HepG2 (cell line): ENCODE results near the gene SLC25A10. TPM values are rescaled to one million over a fixed set of nuclear protein-coding genes. Genes with fewer than 3 reads are reported as not detected.

ENCODE experiments used
- CREB1 ChIP-seq, 2 experiments: fragments of 450-650 bp in 1 of 2; IDR thresholded peaks; 2 replicates each; pipeline ENCODE4 v1.6.1; 2016 to 2017; ENCODE audit warnings: control low read depth in 1 of 2, mild to moderate bottlenecking in 1 of 2, missing compliant biosample characterization in 1 of 2, missing genetic modification characterization in 1 of 2
- FOXA3 ChIP-seq: IDR thresholded peaks from 2 replicates; pipeline ENCODE4 v1.6.1; 2016; ENCODE audit warnings: missing genetic modification reagents, missing compliant biosample characterization
- MXD4 ChIP-seq: IDR thresholded peaks from 2 replicates; pipeline ENCODE4 v1.6.1; 2016; ENCODE audit warnings: mild to moderate bottlenecking, missing biosample characterization, missing genetic modification reagents
- PCBP2 ChIP-seq: fragments of 200-400 bp; formaldehyde crosslinking; optimal IDR thresholded peaks from 2 replicates; pipeline ENCODE3; 2018; ENCODE audit warnings: low read length, low read depth; ENCODE audit not compliant: poor library complexity, severe bottlenecking
- SAP130 ChIP-seq: IDR thresholded peaks from 2 replicates; pipeline ENCODE4 v1.6.1; 2016; ENCODE audit warnings: low read depth
- SIX4 ChIP-seq: sonication (generic); formaldehyde crosslinking; IDR thresholded peaks from 2 replicates; pipeline ENCODE4 v1.4.0; 2020; ENCODE audit warnings: missing genetic modification reagents
- SMARCE1 ChIP-seq: fragments of 450-650 bp; IDR thresholded peaks from 2 replicates; pipeline ENCODE4 v1.6.1; 2017; ENCODE audit warnings: borderline replicate concordance
- SMYD3 ChIP-seq: sonication (generic); formaldehyde crosslinking; IDR thresholded peaks from 2 replicates; pipeline ENCODE4 v1.8.1; 2023; ENCODE audit warnings: mild to moderate bottlenecking, missing genetic modification reagents
- SRF ChIP-seq: IDR thresholded peaks from 2 replicates; pipeline ENCODE4 v1.6.1; 2011; ENCODE audit warnings: mild to moderate bottlenecking, low read depth, low read length, moderate library complexity
- YEATS4 ChIP-seq: sonication (generic); formaldehyde crosslinking; IDR thresholded peaks from 2 replicates; pipeline ENCODE4 v1.4.0; 2020; ENCODE audit warnings: missing genetic modification reagents, borderline replicate concordance
- ZMAT3 ChIP-seq: sonication (generic); formaldehyde crosslinking; conservative IDR thresholded peaks from 2 replicates; pipeline ENCODE4 v1.7.0; 2021; ENCODE audit warnings: missing genetic modification reagents
- ZNF101 ChIP-seq: sonication (generic); formaldehyde crosslinking; IDR thresholded peaks from 2 replicates; pipeline ENCODE4 v1.4.0; 2020; ENCODE audit warnings: mild to moderate bottlenecking, low read depth, missing genetic modification reagents, borderline replicate concordance
- ZNF274 ChIP-seq: sonication (generic); formaldehyde crosslinking; IDR thresholded peaks from 2 replicates; pipeline ENCODE4 v1.5.1; 2020; ENCODE audit warnings: mild to moderate bottlenecking, missing genetic modification reagents
- ZNF407 ChIP-seq: sonication (generic); formaldehyde crosslinking; IDR thresholded peaks from one replicate; pipeline ENCODE4 v1.5.1; 2020; ENCODE audit warnings: mild to moderate bottlenecking, missing genetic modification reagents; ENCODE audit errors: not compliant biosample characterization
- ZNF644 ChIP-seq: IDR thresholded peaks from 2 replicates; pipeline ENCODE4 v1.6.1; 2016; ENCODE audit warnings: low read depth
- ZNF7 ChIP-seq: IDR thresholded peaks from 2 replicates; pipeline ENCODE4 v1.6.1; 2016; ENCODE audit warnings: missing biosample characterization, missing genetic modification reagents
- ZNF83 ChIP-seq: sonication (generic); formaldehyde crosslinking; IDR thresholded peaks from 2 replicates; pipeline ENCODE4 v1.4.0; 2020; ENCODE audit warnings: missing genetic modification reagents, mild to moderate bottlenecking, borderline replicate concordance
- ZSCAN22 ChIP-seq: sonication (generic); formaldehyde crosslinking; IDR thresholded peaks from 2 replicates; pipeline ENCODE4 v1.4.0; 2020; ENCODE audit warnings: mild to moderate bottlenecking, missing genetic modification reagents
- polyA plus RNA-seq, 8 experiments: library from polyadenylated mRNA; depleted of rRNA in 3 of 8; stranded (reverse) in 7 of 8; unstranded in 1 of 8; fragments of >200 nt; fragmentation: Illumina TruSeq in 4 of 8; extraction: Trizol in 4 of 8; gene quantifications; 2 replicates each; pipeline versions ENCODE4 v1.2.1 to v1.2.3, GENCODE V29; 2011 to 2016; ENCODE audit warnings: low read depth in 4 of 8, missing spikeins in 1 of 8, mixed read lengths in 1 of 8; ENCODE audit not compliant: insufficient read depth in 1 of 8
- total RNA-seq, 5 experiments: library from RNA; depleted of rRNA; stranded (reverse); fragments of >200 nt; fragmentation: Illumina TruSeq; extraction: Trizol; gene quantifications; 2 replicates each; pipeline ENCODE4 v1.2.3, GENCODE V29; 2016; ENCODE audit warnings: low read depth in 1 of 5
- TF ChIP-seq, protein P1 (sequence below): sonication (generic); formaldehyde crosslinking; IDR thresholded peaks from 2 replicates; pipeline ENCODE4 v1.4.0; 2020; ENCODE audit warnings: mild to moderate bottlenecking, missing genetic modification reagents

SLC25A10 gene
- total and polyA plus RNA-seq, 2 of the 13 experiments (the other 11 are each of a cell fraction or from before 2014, with no cell fraction given), result 46.5 to 140 TPM

GRCh38 chr17:81702934-81703746 lies 8.9 kb upstream of the SLC25A10 start, which contains the start of gene MRPL12 (continued):
- TF ChIP-seq, protein P1, sequence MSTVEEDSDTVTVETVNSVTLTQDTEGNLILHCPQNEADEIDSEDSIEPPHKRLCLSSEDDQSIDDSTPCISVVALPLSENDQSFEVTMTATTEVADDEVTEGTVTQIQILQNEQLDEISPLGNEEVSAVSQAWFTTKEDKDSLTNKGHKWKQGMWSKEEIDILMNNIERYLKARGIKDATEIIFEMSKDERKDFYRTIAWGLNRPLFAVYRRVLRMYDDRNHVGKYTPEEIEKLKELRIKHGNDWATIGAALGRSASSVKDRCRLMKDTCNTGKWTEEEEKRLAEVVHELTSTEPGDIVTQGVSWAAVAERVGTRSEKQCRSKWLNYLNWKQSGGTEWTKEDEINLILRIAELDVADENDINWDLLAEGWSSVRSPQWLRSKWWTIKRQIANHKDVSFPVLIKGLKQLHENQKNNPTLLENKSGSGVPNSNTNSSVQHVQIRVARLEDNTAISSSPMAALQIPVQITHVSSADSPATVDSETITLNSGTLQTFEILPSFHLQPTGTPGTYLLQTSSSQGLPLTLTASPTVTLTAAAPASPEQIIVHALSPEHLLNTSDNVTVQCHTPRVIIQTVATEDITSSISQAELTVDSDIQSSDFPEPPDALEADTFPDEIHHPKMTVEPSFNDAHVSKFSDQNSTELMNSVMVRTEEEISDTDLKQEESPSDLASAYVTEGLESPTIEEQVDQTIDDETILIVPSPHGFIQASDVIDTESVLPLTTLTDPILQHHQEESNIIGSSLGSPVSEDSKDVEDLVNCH (CRISPR knock-in tag), result no peak
- TF ChIP-seq SAP130 (CRISPR knock-in tag) (peak; percentile 99), ZNF274 (CRISPR knock-in tag) (peak; percentile 88; the same call in 1 of the 2 replicates), ZMAT3 (no peak), ZNF644 (CRISPR knock-in tag) (no peak), SMARCE1 (no peak), ZSCAN22 (CRISPR knock-in tag) (peak; percentile 46; the same call in 1 of the 2 replicates), MXD4 (CRISPR knock-in tag) (peak; percentile 96), SRF (no peak), CREB1 (IDR thresholded peaks at IDR 0.05) (peak; percentile 91), CREB1 (CRISPR knock-in tag; IDR thresholded peaks at IDR 0.05) (peak; percentile 95), ZNF7 (0 out of 2 replicates have a peak, but pooled peaks have one; percentile 8), SMYD3 (CRISPR knock-in tag) (no peak), ZNF101 (CRISPR knock-in tag) (no peak), SIX4 (peak; percentile 82), YEATS4 (CRISPR knock-in tag) (peak; percentile 100), ZNF407 (peak; percentile 11), PCBP2 (no peak), ZNF83 (no peak; the same call in 1 of the 2 replicates), FOXA3 (peak; percentile 79)
